MM.1S (cell line): Measurements from ENCODE around the gene ZMYND10.
A peak's percentile ranks its signal among the peaks of the same experiment; 100 is the strongest.

Experiments
- DNase-seq: peaks from one replicate; pipeline ENCODE4 v3.0.0-alpha.2; 2015
- H2AFZ ChIP-seq: fragments of 300-600 bp; sonication (generic); 2 replicates; pipeline ENCODE4 v1.6.0; 2016; ENCODE audit warnings: antibody characterized with exemption, low read length
- H3F3A ChIP-seq: fragments of 300-600 bp; sonication (generic); 2 replicates; pipeline ENCODE4 v1.6.1; 2016; ENCODE audit warnings: mild to moderate bottlenecking, antibody characterized with exemption, low read length, moderate library complexity, mixed read lengths; ENCODE audit not compliant: insufficient read depth
- H3K27ac ChIP-seq: fragments of 300-600 bp; sonication (generic); 2 replicates; pipeline ENCODE4 v1.5.1; 2016; ENCODE audit warnings: mild to moderate bottlenecking, low read length
- H3K27me3 ChIP-seq: fragments of 300-600 bp; sonication (generic); replicated peaks from 2 replicates; pipeline ENCODE4 v1.6.0; 2016; ENCODE audit warnings: low read length; ENCODE audit not compliant: insufficient read depth
- H3K36me3 ChIP-seq: fragments of 300-600 bp; sonication (generic); replicated peaks from 2 replicates; pipeline ENCODE4 v1.6.1; 2016; ENCODE audit warnings: mild to moderate bottlenecking, low read length, mixed read lengths; ENCODE audit not compliant: insufficient read depth
- H3K4me1 ChIP-seq: fragments of 300-600 bp; sonication (generic); 2 replicates; pipeline ENCODE4 v1.6.1; 2016; ENCODE audit warnings: low read length, mixed read lengths
- H3K4me2 ChIP-seq: fragments of 300-600 bp; sonication (generic); 2 replicates; pipeline ENCODE4 v1.6.0; 2016; ENCODE audit warnings: low read depth, low read length
- H3K4me3 ChIP-seq: fragments of 300-600 bp; sonication (generic); 2 replicates; pipeline ENCODE4 v1.5.1; 2016; ENCODE audit warnings: low read length, mixed read lengths
- H3K79me2 ChIP-seq: fragments of 300-600 bp; sonication (generic); 2 replicates; pipeline ENCODE4 v1.6.1; 2016; ENCODE audit warnings: mixed run types, low read length, mixed read lengths
- H3K9ac ChIP-seq: fragments of 300-600 bp; sonication (generic); 2 replicates; pipeline ENCODE4 v1.6.1; 2016; ENCODE audit warnings: low read length, mixed read lengths
- H3K9me2 ChIP-seq: fragments of 300-600 bp; sonication (generic); replicated peaks from 2 replicates; pipeline ENCODE4 v1.6.1; 2016; ENCODE audit warnings: mild to moderate bottlenecking, low read length, mixed read lengths; ENCODE audit not compliant: insufficient read depth
- H3K9me3 ChIP-seq: fragments of 300-600 bp; sonication (generic); replicated peaks from 2 replicates; pipeline ENCODE4 v1.6.1; 2016; ENCODE audit warnings: mild to moderate bottlenecking, low read length, mixed read lengths; ENCODE audit not compliant: insufficient read depth
- H4K20me1 ChIP-seq: fragments of 300-600 bp; sonication (generic); 2 replicates; pipeline ENCODE4 v1.6.1; 2016; ENCODE audit warnings: mild to moderate bottlenecking, low read length, moderate library complexity, mixed read lengths; ENCODE audit not compliant: insufficient read depth
- EZH2 ChIP-seq: fragments of 300-600 bp; sonication (generic); optimal IDR thresholded peaks from 2 replicates; pipeline ENCODE3; 2017; ENCODE audit warnings: low read depth, mild to moderate bottlenecking, antibody characterized with exemption, low read length, mixed read lengths
- EZH2phosphoT487 ChIP-seq: fragments of 300-600 bp; sonication (generic); IDR thresholded peaks from 2 replicates; pipeline ENCODE4 v1.6.1; 2018; ENCODE audit warnings: antibody characterized with exemption, low read length
- TF ChIP-seq, protein P1 (sequence below): fragments of 300-600 bp; sonication (generic); IDR thresholded peaks from 2 replicates; pipeline ENCODE4 v1.5.1; 2016; ENCODE audit warnings: antibody characterized with exemption, low read length, mixed read lengths

The ZMYND10 gene

DNA sequence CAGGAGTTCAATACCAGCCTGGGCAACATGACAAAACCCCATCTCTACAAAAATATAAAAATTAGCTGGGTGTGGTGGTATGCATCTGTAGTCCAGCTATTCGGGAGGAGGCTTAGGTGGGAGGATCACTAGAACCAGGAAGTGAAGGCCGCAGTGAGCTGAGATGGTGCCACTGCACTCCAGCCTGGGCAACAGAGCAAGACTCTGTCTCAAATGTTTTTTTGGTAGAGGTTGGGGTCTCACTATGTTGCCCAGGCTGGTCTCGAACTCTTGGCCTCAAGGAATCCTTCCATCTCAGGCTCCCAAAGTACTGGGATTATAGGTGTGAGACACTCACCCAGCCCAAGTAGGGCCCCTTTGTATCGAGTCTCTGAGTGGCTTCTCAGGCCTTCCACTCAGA is 51.4 kb downstream of the ZMYND10 start:
- Histone ChIP-seq H3F3A (peaks cover 4% of the 10 kb centered on the region; the same call in 1 of the 2 replicates), H3K9me3 (no peaks in the 10 kb centered on the region), H2AFZ (no peak overlapping the region), H3K79me2 (peaks cover 39% of the 10 kb centered on the region), H4K20me1 (no peaks in the 10 kb centered on the region), H3K36me3 (peaks cover 8% of the 10 kb centered on the region), H3K4me2 (no peak overlapping the region), H3K4me3 (no peak overlapping the region), H3K27ac (no peak overlapping the region), H3K9ac (no peak overlapping the region), H3K27me3 (no peaks in the 10 kb centered on the region), H3K9me2 (no peaks in the 10 kb centered on the region), H3K4me1 (peaks cover 11% of the 10 kb centered on the region)
- TF ChIP-seq EZH2, result no peak
- no peak for DNase-seq

- H2AFZ ChIP-seq, result peak overlapping the region; percentile 61
- no peaks in the 10 kb centered on the region for H3K9me3 ChIP-seq
- no peaks in the 10 kb centered on the region for H3K9me2 ChIP-seq
- H3K9ac ChIP-seq, result peak overlapping the region; percentile 65; the same call in 1 of the 2 replicates
- H3K27me3 ChIP-seq, result no peaks in the 10 kb centered on the region
- no peaks in the 10 kb centered on the region for H4K20me1 ChIP-seq
- H3K4me3 ChIP-seq, result peak overlapping the region; percentile 65
- H3K4me2 ChIP-seq, result peak overlapping the region; percentile 97
- no peak overlapping the region for H3K27ac ChIP-seq
- DNase-seq, result no peak
- peaks cover 7% of the 10 kb centered on the region for H3K4me1 ChIP-seq
- TF ChIP-seq EZH2phosphoT487, result no peak
- TF ChIP-seq, protein P1, sequence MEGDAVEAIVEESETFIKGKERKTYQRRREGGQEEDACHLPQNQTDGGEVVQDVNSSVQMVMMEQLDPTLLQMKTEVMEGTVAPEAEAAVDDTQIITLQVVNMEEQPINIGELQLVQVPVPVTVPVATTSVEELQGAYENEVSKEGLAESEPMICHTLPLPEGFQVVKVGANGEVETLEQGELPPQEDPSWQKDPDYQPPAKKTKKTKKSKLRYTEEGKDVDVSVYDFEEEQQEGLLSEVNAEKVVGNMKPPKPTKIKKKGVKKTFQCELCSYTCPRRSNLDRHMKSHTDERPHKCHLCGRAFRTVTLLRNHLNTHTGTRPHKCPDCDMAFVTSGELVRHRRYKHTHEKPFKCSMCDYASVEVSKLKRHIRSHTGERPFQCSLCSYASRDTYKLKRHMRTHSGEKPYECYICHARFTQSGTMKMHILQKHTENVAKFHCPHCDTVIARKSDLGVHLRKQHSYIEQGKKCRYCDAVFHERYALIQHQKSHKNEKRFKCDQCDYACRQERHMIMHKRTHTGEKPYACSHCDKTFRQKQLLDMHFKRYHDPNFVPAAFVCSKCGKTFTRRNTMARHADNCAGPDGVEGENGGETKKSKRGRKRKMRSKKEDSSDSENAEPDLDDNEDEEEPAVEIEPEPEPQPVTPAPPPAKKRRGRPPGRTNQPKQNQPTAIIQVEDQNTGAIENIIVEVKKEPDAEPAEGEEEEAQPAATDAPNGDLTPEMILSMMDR, result no peak
- no peak for TF ChIP-seq EZH2
- peaks cover 40% of the 10 kb centered on the region for H3K79me2 ChIP-seq
- peaks cover 12% of the 10 kb centered on the region for H3K36me3 ChIP-seq
- H3F3A ChIP-seq, result no peaks in the 10 kb centered on the region
Measured at GRCh38 chr3:50293079-50293801, 52.3 kb downstream of the ZMYND10 start.

DNA sequence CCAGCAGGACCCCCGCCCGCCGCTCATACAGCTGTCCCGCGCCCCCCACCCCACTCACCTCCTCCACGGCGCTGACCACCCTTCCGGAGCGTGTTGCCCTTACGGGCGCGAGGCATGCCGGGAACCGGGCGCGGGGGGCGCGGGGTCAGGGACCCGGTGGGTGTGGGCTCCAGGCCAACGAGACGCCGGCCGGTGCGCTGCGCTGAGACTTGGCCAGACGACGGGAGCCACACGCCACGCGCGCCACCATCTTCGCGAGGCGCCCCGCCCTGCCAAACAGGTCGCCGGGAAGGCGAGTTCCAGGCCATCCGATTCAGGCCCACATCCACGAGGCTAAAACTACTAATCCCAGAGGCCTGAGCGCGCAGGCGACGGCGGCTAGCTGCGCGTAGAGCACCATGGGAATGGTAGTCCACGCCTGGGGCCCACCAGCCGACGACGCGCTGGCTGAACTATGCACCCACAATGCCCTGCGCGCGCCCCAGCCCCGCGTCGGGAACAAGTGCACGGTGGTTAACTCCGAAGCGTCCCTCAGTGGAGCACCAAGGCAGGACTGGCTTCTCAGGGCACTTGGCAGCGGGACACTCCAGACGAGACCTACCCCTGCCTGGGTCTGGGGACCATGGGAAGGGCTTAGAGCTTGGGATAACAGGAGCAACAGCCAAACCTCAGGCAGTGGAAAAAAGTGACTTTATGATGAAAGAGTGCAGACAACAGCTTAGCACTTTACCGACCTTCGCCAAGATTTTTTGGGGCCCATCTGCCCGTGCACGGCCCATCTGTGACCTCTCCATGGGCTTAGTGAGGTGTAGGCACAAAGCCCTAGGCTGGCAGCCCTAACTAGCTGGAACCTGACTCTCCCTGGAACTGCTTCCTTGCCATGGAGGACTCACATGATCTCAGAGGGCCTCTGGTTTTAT is 53.1 kb downstream of the ZMYND10 start, which contains the start of gene IFRD2:
TSS of gene IFRD2 (minus strand) at position 271 of the 920 bp plus-strand sequence. CDS start at position 116, 155 bp downstream.
- peak; percentile 99 for DNase-seq
- TF ChIP-seq EZH2 (no peak), EZH2phosphoT487 (no peak)
- TF ChIP-seq, protein P1, result no peak
- Histone ChIP-seq H3F3A (no peaks in the 10 kb centered on the region), H3K79me2 (peaks cover 40% of the 10 kb centered on the region), H3K9ac (peak within 1 kb of the TSS; percentile 95), H3K9me3 (no peaks in the 10 kb centered on the region), H3K4me3 (peak within 1 kb of the TSS; percentile 100), H3K27ac (peak within 1 kb of the TSS; percentile 38; the same call in 1 of the 2 replicates), H2AFZ (peak within 1 kb of the TSS; percentile 82), H3K36me3 (peaks cover 15% of the 10 kb centered on the region), H4K20me1 (no peaks in the 10 kb centered on the region), H3K4me1 (peaks cover 5% of the 10 kb centered on the region; the same call in 1 of the 2 replicates), H3K4me2 (peak within 1 kb of the TSS; percentile 97), H3K27me3 (no peaks in the 10 kb centered on the region), H3K9me2 (no peaks in the 10 kb centered on the region)
